Measurements from ENCODE around the gene NCBP3.

DNA sequence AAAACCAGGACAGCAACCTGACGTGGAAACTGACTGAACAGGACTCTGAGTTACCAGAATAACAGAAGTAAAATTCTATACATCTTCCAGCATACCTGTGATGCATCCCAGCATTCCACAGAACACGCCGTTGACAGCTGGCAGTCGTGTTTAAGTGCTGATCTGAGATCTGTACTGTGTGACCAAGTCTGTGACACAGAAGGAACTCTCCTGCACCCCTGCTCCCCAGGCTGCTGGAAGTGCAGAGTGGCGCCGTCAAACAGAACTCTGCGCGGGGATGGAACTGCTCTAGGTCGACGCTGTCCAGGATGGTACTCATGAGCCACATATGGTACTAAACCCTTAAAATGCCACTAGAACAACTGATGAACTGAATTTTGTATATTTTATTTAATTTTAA, 44.3 kb downstream of the NCBP3 start:
- TF ChIP-seq, protein P1, sequence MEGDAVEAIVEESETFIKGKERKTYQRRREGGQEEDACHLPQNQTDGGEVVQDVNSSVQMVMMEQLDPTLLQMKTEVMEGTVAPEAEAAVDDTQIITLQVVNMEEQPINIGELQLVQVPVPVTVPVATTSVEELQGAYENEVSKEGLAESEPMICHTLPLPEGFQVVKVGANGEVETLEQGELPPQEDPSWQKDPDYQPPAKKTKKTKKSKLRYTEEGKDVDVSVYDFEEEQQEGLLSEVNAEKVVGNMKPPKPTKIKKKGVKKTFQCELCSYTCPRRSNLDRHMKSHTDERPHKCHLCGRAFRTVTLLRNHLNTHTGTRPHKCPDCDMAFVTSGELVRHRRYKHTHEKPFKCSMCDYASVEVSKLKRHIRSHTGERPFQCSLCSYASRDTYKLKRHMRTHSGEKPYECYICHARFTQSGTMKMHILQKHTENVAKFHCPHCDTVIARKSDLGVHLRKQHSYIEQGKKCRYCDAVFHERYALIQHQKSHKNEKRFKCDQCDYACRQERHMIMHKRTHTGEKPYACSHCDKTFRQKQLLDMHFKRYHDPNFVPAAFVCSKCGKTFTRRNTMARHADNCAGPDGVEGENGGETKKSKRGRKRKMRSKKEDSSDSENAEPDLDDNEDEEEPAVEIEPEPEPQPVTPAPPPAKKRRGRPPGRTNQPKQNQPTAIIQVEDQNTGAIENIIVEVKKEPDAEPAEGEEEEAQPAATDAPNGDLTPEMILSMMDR (IDR thresholded peaks at IDR 0.05): no peak
- TF ChIP-seq POLR2A (IDR thresholded peaks at IDR 0.05): no peak

All from Peyer's patch (tissue), 4 donors.